Endothelial cell of umbilical vein (primary cell): ENCODE data around the gene RAB10.

Experiments used
- POLR2A ChIP-seq: IDR thresholded peaks from 2 replicates; pipeline ENCODE4 v1.6.1; 2012; ENCODE audit warnings: low read depth, mild to moderate bottlenecking, control low read depth, low read length
- POLR2AphosphoS5 ChIP-seq: IDR thresholded peaks from 2 replicates; pipeline ENCODE4 v1.6.1; 2012; ENCODE audit warnings: low read depth, mild to moderate bottlenecking, control low read depth, low read length, moderate library complexity; ENCODE audit not compliant: insufficient read depth

- TF ChIP-seq POLR2AphosphoS5 = no peak
- no peak for TF ChIP-seq POLR2A
Measured at GRCh38 chr2:26035090-26035743, 1.3 kb downstream of the RAB10 start.
